T-helper 1 cell treated with Interleukin-12 subunit alpha and Interleukin-12 subunit beta and Interleukin-4 antibody, amounts not matched to agents 30 μg/mL and 1 μg/mL, for 36 hours (primary cell): ENCODE measurements around the gene WNK1.
"Not testable (repeated sequence)": the region's sequence is repeated elsewhere in the genome, so short reads cannot be mapped to it uniquely, and the experiment has no call there.

Experiments used
- H3K27ac Mint-ChIP-seq: one replicate; pipeline ENCODE4 v1.8.0; 2021; ENCODE audit warnings: mild to moderate bottlenecking, mixed read lengths
- H3K27me3 Mint-ChIP-seq: one replicate; pipeline ENCODE4 v1.8.0; 2021; ENCODE audit warnings: low read depth, mixed read lengths
- H3K36me3 Mint-ChIP-seq: one replicate; pipeline ENCODE4 v1.8.0; 2021; ENCODE audit warnings: low read depth, mixed read lengths
- H3K4me1 Mint-ChIP-seq: one replicate; pipeline ENCODE4 v1.8.0; 2021; ENCODE audit warnings: low read depth, mixed read lengths
- H3K4me3 Mint-ChIP-seq: one replicate; pipeline ENCODE4 v1.8.0; 2021; ENCODE audit warnings: mild to moderate bottlenecking, moderate library complexity, mixed read lengths
- H3K9me3 Mint-ChIP-seq: one replicate; pipeline ENCODE4 v1.8.0; 2021; ENCODE audit warnings: mixed read lengths

Gene WNK1

GRCh38 chr12:751999-752694 is at the start of gene WNK1:
TSS of gene WNK1 (plus strand) at chr12:752579. CDS start at chr12:753566, 987 bp downstream.
- Mint-ChIP-seq H3K27me3 (no peaks in the 10 kb centered on the region), H3K27ac (peak within 1 kb of the TSS; percentile 87)

DNA sequence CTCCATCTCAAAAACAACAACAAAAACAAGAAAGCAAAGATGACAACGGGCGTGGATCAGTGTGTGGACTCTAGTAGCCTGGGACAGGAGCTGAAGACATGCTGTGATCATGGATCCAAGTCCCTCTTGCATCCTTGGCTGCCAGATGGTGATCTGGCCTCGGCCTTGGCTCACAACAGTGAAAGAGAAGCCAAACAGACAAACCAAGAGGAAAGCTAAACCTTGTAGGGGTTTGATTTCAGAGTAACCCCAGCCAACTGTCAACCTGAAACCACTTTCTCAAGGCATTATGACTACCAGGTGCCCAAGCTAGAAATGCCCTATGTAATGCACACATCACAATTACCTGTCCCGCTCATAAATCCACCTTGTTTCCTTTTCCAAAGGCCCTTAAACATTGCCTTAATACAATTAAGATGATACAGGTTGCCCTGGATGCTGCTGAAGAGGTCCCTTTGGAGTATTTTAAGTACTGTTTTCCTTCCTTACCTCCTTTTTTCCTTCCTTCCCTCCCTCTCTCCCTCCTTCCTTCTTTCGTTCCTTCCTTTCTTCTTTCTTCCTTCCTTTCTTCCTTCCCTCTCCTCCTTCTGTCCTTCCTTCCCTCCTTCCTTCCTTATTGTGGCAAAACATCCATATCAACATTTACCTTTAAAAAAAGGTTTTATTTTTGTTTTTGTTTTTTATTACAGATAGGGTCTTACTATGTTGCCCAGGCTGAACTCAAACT is 47.7 kb upstream of the WNK1 start:
- H3K27me3 Mint-ChIP-seq, result no peaks in the 10 kb centered on the region
- H3K4me3 Mint-ChIP-seq, result no peak overlapping the region
- no peaks in the 10 kb centered on the region for H3K36me3 Mint-ChIP-seq
- peaks cover 7% of the 10 kb centered on the region for H3K9me3 Mint-ChIP-seq
- no peak overlapping the region for H3K27ac Mint-ChIP-seq
- peaks cover 8% of the 10 kb centered on the region for H3K4me1 Mint-ChIP-seq

More at GRCh38 chr12:751999-752694, at the start of gene WNK1:
- H3K4me3 Mint-ChIP-seq, result peak within 1 kb of the TSS; percentile 94
- H3K9me3 Mint-ChIP-seq, result no peaks in the 10 kb centered on the region
- H3K4me1 Mint-ChIP-seq, result peaks cover 25% of the 10 kb centered on the region
- peaks cover 15% of the 10 kb centered on the region for H3K36me3 Mint-ChIP-seq

DNA sequence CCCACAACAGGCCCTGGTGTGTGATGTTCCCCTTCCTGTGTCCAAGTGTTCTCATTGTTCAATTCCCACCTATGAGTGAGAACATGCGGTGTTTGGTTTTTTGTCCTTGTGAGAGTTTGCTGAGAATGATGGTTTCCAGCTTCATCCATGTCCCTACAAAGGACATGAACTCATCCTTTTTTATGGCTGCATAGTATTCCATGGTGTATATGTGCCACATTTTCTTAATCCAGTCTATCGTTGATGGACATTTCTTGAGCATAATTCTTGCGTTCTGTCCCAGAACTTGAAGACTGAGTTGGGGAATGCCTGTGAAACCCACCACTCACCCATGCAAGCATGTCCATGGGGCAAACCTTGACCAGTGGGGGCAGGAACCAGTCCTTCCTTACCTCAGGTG is 44.3 kb upstream of the WNK1 start:
- H3K27ac Mint-ChIP-seq, H3K36me3 Mint-ChIP-seq, H3K9me3 Mint-ChIP-seq, H3K4me3 Mint-ChIP-seq, H3K27me3 Mint-ChIP-seq: not testable (repeated sequence)
- H3K4me1 Mint-ChIP-seq, result peaks cover 15% of the 10 kb centered on the region

- no peaks in the 10 kb centered on the region for H3K27me3 Mint-ChIP-seq
- no peaks in the 10 kb centered on the region for H3K9me3 Mint-ChIP-seq
- no peak overlapping the region for H3K4me3 Mint-ChIP-seq
- H3K4me1 Mint-ChIP-seq, result peaks cover 17% of the 10 kb centered on the region
- H3K27ac Mint-ChIP-seq, result no peak overlapping the region
- H3K36me3 Mint-ChIP-seq, result no peaks in the 10 kb centered on the region
Observed at GRCh38 chr12:709455-710020, 42.8 kb upstream of the WNK1 start.

- Mint-ChIP-seq H3K9me3 (no peaks in the 10 kb centered on the region), H3K36me3 (no peaks in the 10 kb centered on the region), H3K27me3 (no peaks in the 10 kb centered on the region), H3K4me3 (no peak overlapping the region), H3K4me1 (peaks cover 24% of the 10 kb centered on the region), H3K27ac (peak overlapping the region; percentile 13)
Observed at GRCh38 chr12:712172-712863, 40.1 kb upstream of the WNK1 start.

DNA sequence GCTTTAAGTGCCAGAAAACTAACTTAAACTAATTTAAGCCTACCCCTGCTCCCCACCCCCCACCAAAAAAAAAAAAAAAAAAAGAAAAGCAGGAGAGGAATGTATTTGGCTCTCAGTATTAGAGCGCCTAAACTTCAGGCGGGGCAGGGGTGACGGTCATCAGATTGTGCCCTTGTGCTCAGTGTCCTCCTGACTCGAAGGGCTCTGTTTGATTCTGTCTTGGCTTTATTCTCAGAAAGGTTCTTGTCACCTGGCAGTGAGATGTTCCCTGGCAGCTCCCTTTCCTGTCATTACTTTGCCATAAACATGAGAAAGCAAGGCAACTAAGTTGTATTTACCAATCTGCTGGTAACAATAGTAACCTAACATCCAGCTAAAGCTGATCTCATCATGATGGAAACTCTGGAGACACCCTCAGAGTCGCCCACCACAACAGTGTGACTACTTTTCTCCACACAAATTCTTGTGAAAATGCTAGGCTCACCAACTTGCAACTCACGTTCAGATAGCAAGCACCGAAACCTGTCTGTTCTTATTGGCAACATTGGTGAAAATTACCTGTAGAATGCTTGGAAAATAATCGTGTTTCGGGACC is 39.0 kb upstream of the WNK1 start:
- no peaks in the 10 kb centered on the region for H3K27me3 Mint-ChIP-seq
- no peak overlapping the region for H3K27ac Mint-ChIP-seq
- H3K4me3 Mint-ChIP-seq, result no peak overlapping the region
- peaks cover 29% of the 10 kb centered on the region for H3K4me1 Mint-ChIP-seq
- H3K36me3 Mint-ChIP-seq, result no peaks in the 10 kb centered on the region
- no peaks in the 10 kb centered on the region for H3K9me3 Mint-ChIP-seq

DNA sequence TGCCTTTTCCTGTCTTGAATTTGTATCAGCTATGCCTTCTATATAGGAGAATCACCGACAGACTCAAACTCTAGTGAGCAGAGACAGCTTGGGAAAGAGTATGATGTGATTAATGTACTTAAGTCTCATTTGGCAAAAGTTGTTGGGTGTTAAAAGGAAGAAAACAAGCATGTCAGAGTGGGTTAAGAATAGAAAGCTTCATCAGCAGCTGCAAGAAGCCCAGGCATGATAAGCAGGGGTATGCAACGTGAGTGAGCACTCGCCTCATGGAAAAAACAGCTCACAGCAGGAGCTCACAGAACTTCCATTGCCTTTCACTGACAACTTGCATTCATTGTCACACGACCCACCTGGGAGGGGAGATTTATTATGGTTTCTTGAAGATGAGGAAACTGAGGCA is 35.9 kb upstream of the WNK1 start:
- no peaks in the 10 kb centered on the region for H3K27me3 Mint-ChIP-seq
- H3K27ac Mint-ChIP-seq, result peak overlapping the region; percentile 16
- peaks cover 46% of the 10 kb centered on the region for H3K4me1 Mint-ChIP-seq
- H3K36me3 Mint-ChIP-seq, result peaks cover 4% of the 10 kb centered on the region
- H3K9me3 Mint-ChIP-seq, result no peaks in the 10 kb centered on the region
- no peak overlapping the region for H3K4me3 Mint-ChIP-seq

GRCh38 chr12:718756-719102 is 33.6 kb upstream of the WNK1 start:
- Mint-ChIP-seq H3K4me1 (peaks cover 37% of the 10 kb centered on the region), H3K9me3 (no peaks in the 10 kb centered on the region), H3K27ac (peak overlapping the region; percentile 56), H3K27me3 (no peaks in the 10 kb centered on the region), H3K36me3 (peaks cover 4% of the 10 kb centered on the region), H3K4me3 (peak overlapping the region; percentile 49)

DNA sequence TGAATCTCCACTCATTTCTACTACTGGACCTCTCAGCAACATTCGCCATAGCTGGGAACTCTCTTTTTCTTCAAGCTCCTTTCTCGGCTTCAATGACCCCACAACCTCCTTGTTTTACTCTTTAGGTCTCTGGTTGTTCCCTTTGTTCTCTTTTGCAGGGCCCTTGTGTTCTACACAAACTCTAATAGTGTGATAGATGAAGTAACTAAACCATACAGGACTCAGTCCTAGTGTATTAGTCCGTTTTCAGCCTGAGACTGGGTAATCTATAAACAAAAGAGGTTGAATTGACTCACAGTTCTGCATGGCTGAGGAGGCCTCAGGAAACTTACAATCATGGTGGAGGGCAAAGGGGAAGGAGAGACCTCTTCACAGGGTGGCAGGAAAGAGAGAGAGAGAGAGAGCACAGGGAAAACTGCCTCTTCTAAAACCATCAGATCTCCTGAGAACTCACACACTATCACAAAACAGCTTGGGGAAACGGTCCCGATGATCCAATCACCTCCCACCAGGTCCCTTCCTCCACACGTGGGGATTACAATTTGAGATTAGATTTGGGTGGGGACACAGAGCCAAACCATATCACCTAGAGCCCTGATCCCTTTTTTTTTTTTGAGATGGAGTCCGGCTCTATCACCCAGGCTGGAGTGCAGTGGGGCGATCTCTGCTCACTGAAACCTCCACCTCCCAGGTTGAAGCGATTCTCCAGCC is 32.0 kb upstream of the WNK1 start:
- no peaks in the 10 kb centered on the region for H3K27me3 Mint-ChIP-seq
- H3K4me3 Mint-ChIP-seq, result no peak overlapping the region
- H3K4me1 Mint-ChIP-seq, result peaks cover 44% of the 10 kb centered on the region
- peaks cover 11% of the 10 kb centered on the region for H3K36me3 Mint-ChIP-seq
- peak overlapping the region; percentile 62 for H3K27ac Mint-ChIP-seq
- no peaks in the 10 kb centered on the region for H3K9me3 Mint-ChIP-seq

- Mint-ChIP-seq H3K9me3 (peaks cover 1% of the 10 kb centered on the region), H3K27me3 (no peaks in the 10 kb centered on the region), H3K4me1 (peaks cover 57% of the 10 kb centered on the region), H3K36me3 (peaks cover 17% of the 10 kb centered on the region), H3K4me3 (no peak overlapping the region), H3K27ac (peak overlapping the region; percentile 53)
Observed at GRCh38 chr12:724194-724855, 28.1 kb upstream of the WNK1 start.

DNA sequence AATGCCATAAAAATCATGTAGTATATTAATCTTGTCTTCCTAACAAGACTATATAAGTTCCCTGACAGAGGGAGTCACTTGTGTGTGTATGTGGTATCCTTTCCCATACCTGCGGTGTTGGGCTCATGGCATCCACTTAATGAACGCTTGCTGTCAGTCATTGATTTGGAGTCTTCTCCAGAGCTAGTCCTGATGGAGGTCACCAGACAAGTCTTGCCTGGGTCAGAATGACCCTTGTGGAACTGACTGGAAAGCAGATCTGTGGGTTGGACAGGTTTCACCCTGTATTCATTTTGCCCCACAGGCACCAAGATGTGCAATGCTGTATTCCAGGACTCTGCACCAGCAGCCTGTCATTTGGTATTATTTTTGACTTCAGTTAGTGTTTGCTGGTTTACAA is 27.3 kb upstream of the WNK1 start:
- Mint-ChIP-seq H3K27me3 (no peaks in the 10 kb centered on the region), H3K27ac (no peak overlapping the region), H3K9me3 (peaks cover 5% of the 10 kb centered on the region), H3K4me1 (peaks cover 59% of the 10 kb centered on the region), H3K36me3 (peaks cover 18% of the 10 kb centered on the region), H3K4me3 (no peak overlapping the region)

GRCh38 chr12:726281-727140 is 25.9 kb upstream of the WNK1 start:
- H3K9me3 Mint-ChIP-seq, result peaks cover 16% of the 10 kb centered on the region
- peak overlapping the region; percentile 67 for H3K27ac Mint-ChIP-seq
- H3K27me3 Mint-ChIP-seq, result no peaks in the 10 kb centered on the region
- peaks cover 54% of the 10 kb centered on the region for H3K4me1 Mint-ChIP-seq
- peaks cover 21% of the 10 kb centered on the region for H3K36me3 Mint-ChIP-seq
- no peak overlapping the region for H3K4me3 Mint-ChIP-seq

GRCh38 chr12:727321-727720 is 25.1 kb upstream of the WNK1 start:
- H3K4me3 Mint-ChIP-seq, result no peak overlapping the region
- peaks cover 21% of the 10 kb centered on the region for H3K36me3 Mint-ChIP-seq
- peaks cover 53% of the 10 kb centered on the region for H3K4me1 Mint-ChIP-seq
- no peaks in the 10 kb centered on the region for H3K27me3 Mint-ChIP-seq
- peaks cover 16% of the 10 kb centered on the region for H3K9me3 Mint-ChIP-seq
- no peak overlapping the region for H3K27ac Mint-ChIP-seq
